Glutamatergic neuron (in vitro differentiated cells): ENCODE measurements around the gene ZFPM1. TPM values are rescaled to one million over a fixed set of nuclear protein-coding genes. Genes with fewer than 3 reads are reported as not detected.
"Not testable (repeated sequence)": the region's sequence is repeated elsewhere in the genome, so short reads cannot be mapped to it uniquely, and the experiment has no call there.

Experiments used
- DNase-seq: peaks from one replicate; pipeline ENCODE4 v3.0.0; 2022
- H3K27ac Mint-ChIP-seq: one replicate; pipeline ENCODE4 v1.8.0; 2020; ENCODE audit warnings: mild to moderate bottlenecking, mixed read lengths, inconsistent platforms; ENCODE audit not compliant: unreplicated experiment
- H3K27me3 Mint-ChIP-seq: one replicate; pipeline ENCODE4 v1.8.0; 2020; ENCODE audit warnings: mild to moderate bottlenecking, moderate library complexity, mixed read lengths, inconsistent platforms; ENCODE audit not compliant: unreplicated experiment
- H3K36me3 Mint-ChIP-seq: one replicate; pipeline ENCODE4 v1.8.0; 2020; ENCODE audit warnings: mild to moderate bottlenecking, mixed read lengths, inconsistent platforms; ENCODE audit not compliant: unreplicated experiment
- H3K4me1 Mint-ChIP-seq: one replicate; pipeline ENCODE4 v1.8.0; 2020; ENCODE audit warnings: mild to moderate bottlenecking, low read depth, mixed read lengths, inconsistent platforms; ENCODE audit not compliant: unreplicated experiment
- H3K4me3 Mint-ChIP-seq: one replicate; pipeline ENCODE4 v1.8.0; 2020; ENCODE audit warnings: mild to moderate bottlenecking, mixed read lengths, inconsistent platforms; ENCODE audit not compliant: unreplicated experiment
- H3K9me3 Mint-ChIP-seq: one replicate; pipeline ENCODE4 v1.8.0; 2020; ENCODE audit warnings: mild to moderate bottlenecking, moderate library complexity, mixed read lengths, inconsistent platforms; ENCODE audit not compliant: unreplicated experiment
- total RNA-seq: library from RNA; stranded (reverse); fragmentation: NEBNext Ultra II Directional; extraction: Animal tissue kit (Norgen Biotek cat#: 25700); gene quantifications from one replicate; pipeline ENCODE4 v1.2.1, GENCODE V29; 2021; ENCODE audit not compliant: unreplicated experiment
- TF ChIP-seq, protein P1 (sequence below): fragments of 200-600 bp; sonication (generic); IDR thresholded peaks from one replicate; pipeline ENCODE4 v1.5.0; 2021; ENCODE audit not compliant: partially characterized antibody, unreplicated experiment

The ZFPM1 gene
- total RNA-seq, 1 donor from 2014 or later: 11.1 TPM

DNA sequence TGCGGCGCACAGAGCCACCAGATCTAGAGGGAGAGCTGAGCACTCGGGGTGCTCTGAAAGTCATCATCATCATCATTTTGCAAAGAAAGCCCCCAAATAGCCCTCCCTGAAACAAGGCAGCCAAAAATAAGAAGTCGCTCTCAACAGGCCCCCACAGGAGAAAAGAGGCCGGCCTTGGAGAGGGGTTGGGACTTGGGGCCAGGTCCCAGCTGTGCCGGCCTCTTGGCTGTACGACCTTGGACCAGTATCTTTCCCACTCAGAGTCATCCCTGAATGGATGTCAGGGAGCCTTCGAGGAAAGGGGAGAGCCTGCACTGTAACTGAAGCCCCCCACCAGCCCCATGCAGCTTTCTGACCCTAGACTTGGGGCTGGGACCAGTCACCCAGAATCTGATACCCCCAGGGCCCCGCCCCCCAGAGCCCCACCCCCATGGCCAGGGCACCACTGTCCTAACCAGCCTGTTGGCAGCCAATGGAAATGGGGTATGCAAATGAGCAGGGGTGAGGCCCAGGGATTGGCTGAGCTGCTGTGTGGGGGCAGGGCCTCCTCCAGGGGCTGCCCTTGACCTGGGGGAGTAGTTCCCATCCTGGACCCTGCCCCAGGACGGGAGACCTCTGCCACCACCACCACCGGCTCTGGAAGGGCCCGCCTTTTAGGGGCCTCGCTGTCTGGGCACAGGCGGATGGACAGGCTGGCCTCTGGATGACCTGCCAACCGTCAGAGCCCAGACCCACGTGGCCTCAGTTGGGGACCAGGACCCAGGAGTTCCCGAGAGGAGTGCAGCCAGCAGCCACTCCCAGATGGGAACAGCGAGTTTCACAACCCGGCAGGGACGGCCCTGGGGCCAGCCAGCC is 15.4 kb downstream of the ZFPM1 start:
- Mint-ChIP-seq H3K9me3 (peaks cover 3% of the 10 kb centered on the region), H3K4me1 (no peaks in the 10 kb centered on the region), H3K27ac (no peak overlapping the region), H3K27me3 (peaks cover 3% of the 10 kb centered on the region), H3K36me3 (no peaks in the 10 kb centered on the region), H3K4me3 (no peak overlapping the region)
- peak; percentile 61 for DNase-seq
- TF ChIP-seq, protein P1, sequence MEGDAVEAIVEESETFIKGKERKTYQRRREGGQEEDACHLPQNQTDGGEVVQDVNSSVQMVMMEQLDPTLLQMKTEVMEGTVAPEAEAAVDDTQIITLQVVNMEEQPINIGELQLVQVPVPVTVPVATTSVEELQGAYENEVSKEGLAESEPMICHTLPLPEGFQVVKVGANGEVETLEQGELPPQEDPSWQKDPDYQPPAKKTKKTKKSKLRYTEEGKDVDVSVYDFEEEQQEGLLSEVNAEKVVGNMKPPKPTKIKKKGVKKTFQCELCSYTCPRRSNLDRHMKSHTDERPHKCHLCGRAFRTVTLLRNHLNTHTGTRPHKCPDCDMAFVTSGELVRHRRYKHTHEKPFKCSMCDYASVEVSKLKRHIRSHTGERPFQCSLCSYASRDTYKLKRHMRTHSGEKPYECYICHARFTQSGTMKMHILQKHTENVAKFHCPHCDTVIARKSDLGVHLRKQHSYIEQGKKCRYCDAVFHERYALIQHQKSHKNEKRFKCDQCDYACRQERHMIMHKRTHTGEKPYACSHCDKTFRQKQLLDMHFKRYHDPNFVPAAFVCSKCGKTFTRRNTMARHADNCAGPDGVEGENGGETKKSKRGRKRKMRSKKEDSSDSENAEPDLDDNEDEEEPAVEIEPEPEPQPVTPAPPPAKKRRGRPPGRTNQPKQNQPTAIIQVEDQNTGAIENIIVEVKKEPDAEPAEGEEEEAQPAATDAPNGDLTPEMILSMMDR: no peak

DNA sequence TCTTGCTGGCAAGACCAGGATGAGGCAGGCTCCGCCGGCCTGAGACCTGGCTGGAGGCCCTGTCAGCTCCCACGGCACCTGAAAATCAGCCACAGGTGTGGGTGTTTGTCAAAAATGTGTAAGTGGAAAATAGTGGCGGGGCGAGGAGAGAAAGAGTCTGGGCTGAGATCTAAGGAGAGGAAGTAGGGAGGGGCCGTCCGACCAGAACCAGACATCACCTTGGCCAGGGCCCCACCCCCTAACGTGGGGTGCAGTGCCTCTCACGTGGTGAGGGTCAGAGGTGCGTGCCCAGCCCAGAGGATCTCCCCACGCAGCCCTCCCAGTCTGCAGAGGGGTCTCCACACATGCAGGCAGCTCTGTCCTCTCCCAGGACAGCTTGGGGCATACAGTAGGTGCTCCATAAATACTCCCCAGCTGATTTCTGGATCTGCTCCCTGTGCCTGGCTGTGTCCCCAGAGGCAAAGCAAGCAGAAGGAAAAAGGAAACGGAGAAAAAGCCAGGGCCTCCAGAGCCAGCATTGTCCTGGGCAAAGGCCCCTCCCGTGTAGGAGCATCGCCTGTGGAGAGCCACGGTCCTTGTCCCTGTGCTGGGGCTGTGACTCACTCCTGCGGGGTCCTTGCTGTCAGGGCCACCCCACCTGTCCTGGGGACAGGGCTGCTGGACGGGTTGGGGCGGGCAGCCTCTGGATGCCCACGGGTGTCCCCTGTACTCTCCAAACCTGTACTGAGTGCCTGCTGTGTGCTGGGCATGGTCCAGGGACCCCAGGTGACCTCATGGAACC is 16.7 kb downstream of the ZFPM1 start:
- H3K27ac Mint-ChIP-seq: no peak overlapping the region
- peaks cover 3% of the 10 kb centered on the region for H3K4me1 Mint-ChIP-seq
- no peaks in the 10 kb centered on the region for H3K36me3 Mint-ChIP-seq
- no peak for DNase-seq
- no peak overlapping the region for H3K4me3 Mint-ChIP-seq
- TF ChIP-seq, protein P1: no peak
- peaks cover 2% of the 10 kb centered on the region for H3K9me3 Mint-ChIP-seq
- H3K27me3 Mint-ChIP-seq: no peaks in the 10 kb centered on the region

DNA sequence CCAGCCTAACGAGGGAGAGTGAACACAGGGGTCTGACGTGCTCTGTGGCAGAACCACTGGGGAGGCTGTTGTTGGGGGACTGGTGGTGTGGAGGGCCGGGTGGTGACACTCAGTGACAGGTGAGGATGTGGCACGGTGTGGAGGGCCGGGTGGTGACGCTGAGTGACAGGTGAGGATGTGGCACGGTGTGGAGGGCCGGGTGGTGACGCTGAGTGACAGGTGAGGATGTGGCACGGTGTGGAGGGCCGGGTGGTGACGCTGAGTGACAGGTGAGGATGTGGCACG is 17.3 kb downstream of the ZFPM1 start:
- not testable (repeated sequence) for H3K27ac Mint-ChIP-seq, H3K9me3 Mint-ChIP-seq, H3K27me3 Mint-ChIP-seq, H3K4me3 Mint-ChIP-seq, H3K36me3 Mint-ChIP-seq, DNase-seq, H3K4me1 Mint-ChIP-seq

DNA sequence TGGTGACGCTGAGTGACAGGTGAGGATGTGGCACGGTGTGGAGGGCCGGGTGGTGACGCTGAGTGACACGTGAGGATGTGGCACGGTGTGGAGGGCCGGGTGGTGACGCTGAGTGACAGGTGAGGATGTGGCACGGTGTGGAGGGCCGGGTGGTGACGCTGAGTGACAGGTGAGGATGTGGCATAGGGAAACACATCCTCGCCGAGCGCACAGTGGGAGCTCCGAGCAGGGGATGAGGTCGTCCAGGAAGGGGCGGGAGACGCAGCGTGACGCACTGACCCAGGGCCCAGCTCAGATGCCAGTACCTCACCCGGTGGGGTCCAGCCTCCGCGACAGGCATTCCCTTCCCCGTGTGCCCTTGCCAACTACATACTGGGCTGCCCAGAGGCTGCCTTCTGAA is 17.6 kb downstream of the ZFPM1 start:
- not testable (repeated sequence) for H3K4me1 Mint-ChIP-seq, H3K27ac Mint-ChIP-seq, H3K4me3 Mint-ChIP-seq, H3K27me3 Mint-ChIP-seq, DNase-seq, H3K36me3 Mint-ChIP-seq, H3K9me3 Mint-ChIP-seq

DNA sequence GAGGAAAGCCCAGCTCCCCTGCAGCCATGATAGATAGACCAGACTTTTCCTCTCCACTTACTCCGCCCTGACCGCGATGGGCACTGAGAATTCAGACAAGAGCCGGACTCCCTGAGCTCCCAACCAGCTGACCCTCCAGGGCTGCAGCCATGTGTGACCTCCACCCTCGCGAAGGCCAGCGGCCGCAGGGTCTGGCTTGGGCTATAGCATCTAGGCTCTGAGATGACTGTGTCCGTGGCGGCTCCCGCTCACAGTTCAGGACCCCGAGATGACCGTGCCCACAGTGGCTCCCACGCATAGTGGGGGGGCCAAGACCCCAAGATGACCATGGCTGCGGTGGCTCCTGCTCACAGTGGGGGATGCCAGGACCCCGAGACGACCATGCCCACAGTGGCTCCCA is 18.0 kb downstream of the ZFPM1 start:
- DNase-seq: no peak
- Mint-ChIP-seq H3K27me3 (no peaks in the 10 kb centered on the region), H3K9me3 (peaks cover 2% of the 10 kb centered on the region), H3K27ac (no peak overlapping the region), H3K36me3 (no peaks in the 10 kb centered on the region), H3K4me1 (peaks cover 3% of the 10 kb centered on the region), H3K4me3 (no peak overlapping the region)
- TF ChIP-seq, protein P1: no peak

DNA sequence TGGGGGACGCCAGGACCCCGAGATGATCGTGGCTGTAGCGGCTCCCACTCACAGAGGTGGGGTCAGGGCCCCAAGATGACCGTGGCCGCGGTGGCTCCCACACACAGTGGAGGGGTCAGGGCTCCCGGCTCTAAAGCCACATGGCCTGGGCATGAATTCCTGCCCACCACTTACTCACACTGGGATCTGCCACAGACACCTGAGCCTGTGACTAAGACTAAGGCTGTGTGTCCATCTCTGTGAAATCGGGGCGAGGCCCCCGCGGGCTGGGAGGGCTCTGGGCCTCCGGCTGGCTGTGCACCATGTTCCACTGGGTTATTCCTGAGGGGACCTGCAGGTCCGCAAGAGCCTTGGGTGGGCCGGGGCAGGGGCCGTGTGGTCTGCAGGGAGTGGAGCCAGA is 18.5 kb downstream of the ZFPM1 start:
- H3K27ac Mint-ChIP-seq: no peak overlapping the region
- TF ChIP-seq, protein P1: no peak
- peaks cover 2% of the 10 kb centered on the region for H3K9me3 Mint-ChIP-seq
- DNase-seq: no peak
- peaks cover 3% of the 10 kb centered on the region for H3K4me1 Mint-ChIP-seq
- no peaks in the 10 kb centered on the region for H3K36me3 Mint-ChIP-seq
- no peak overlapping the region for H3K4me3 Mint-ChIP-seq
- peaks cover 1% of the 10 kb centered on the region for H3K27me3 Mint-ChIP-seq
